SK-N-SH treated with all-trans-retinoic acid at 6 μM for 48 hours (cell line): ENCODE data around the gene COL4A2.

ENCODE experiments used
- ATAC-seq: fragments of 200-7000 bp; cut with Tn5 transposase; 3 replicates; pipeline ENCODE4 v1.9.1; 2020; ENCODE audit warnings: mild to moderate bottlenecking, moderate library complexity
- ARNTL ChIP-seq: fragments of 450-650 bp; formaldehyde crosslinking; IDR thresholded peaks from 2 replicates; pipeline ENCODE4 v1.5.0; 2020; ENCODE audit warnings: low read depth, mild to moderate bottlenecking, moderate library complexity, borderline replicate concordance
- BACH2 ChIP-seq: fragments of 250-450 bp; sonication (Bioruptor Pico); IDR thresholded peaks from 2 replicates; pipeline ENCODE4 v1.9.0; 2021; ENCODE audit warnings: mild to moderate bottlenecking, borderline replicate concordance
- CSDC2 ChIP-seq: fragments of 250-450 bp; sonication (Bioruptor Pico); IDR thresholded peaks from 2 replicates; pipeline ENCODE4 v1.5.0; 2020; ENCODE audit warnings: mild to moderate bottlenecking, moderate library complexity
- ESRRG ChIP-seq: fragments of 250-450 bp; sonication (Bioruptor Pico); IDR thresholded peaks from 2 replicates; pipeline ENCODE4 v1.6.1; 2021; ENCODE audit warnings: mild to moderate bottlenecking
- GLIS3 ChIP-seq: fragments of 250-450 bp; sonication (Bioruptor Pico); IDR thresholded peaks from 2 replicates; pipeline ENCODE4 v1.5.0; 2020; ENCODE audit warnings: mild to moderate bottlenecking, moderate library complexity
- ISL1 ChIP-seq: fragments of 250-450 bp; sonication (Bioruptor Pico); IDR thresholded peaks from 2 replicates; pipeline ENCODE4 v2.1.2; 2022; ENCODE audit warnings: mild to moderate bottlenecking, moderate library complexity
- OSR1 ChIP-seq: fragments of 250-450 bp; sonication (Bioruptor Pico); IDR thresholded peaks from 2 replicates; pipeline ENCODE4 v1.8.0; 2022; ENCODE audit warnings: moderate library complexity, mild to moderate bottlenecking, inconsistent platforms
- RARB ChIP-seq: fragments of 250-450 bp; sonication (Bioruptor Pico); IDR thresholded peaks from 2 replicates; pipeline ENCODE4 v1.8.0; 2021; ENCODE audit warnings: mild to moderate bottlenecking, moderate library complexity
- SNAI2 ChIP-seq: fragments of 250-450 bp; sonication (Bioruptor Pico); IDR thresholded peaks from 2 replicates; pipeline ENCODE4 v1.5.0; 2020; ENCODE audit warnings: mild to moderate bottlenecking, moderate library complexity
- ZC3H10 ChIP-seq: fragments of 250-450 bp; sonication (Bioruptor Pico); IDR thresholded peaks from 2 replicates; pipeline ENCODE4 v1.5.1; 2021; ENCODE audit warnings: mild to moderate bottlenecking, moderate library complexity
- ZFP3 ChIP-seq: fragments of 250-450 bp; sonication (Bioruptor Pico); IDR thresholded peaks from 2 replicates; pipeline ENCODE4 v1.5.0; 2020; ENCODE audit warnings: mild to moderate bottlenecking, moderate library complexity
- ZFP30 ChIP-seq: fragments of 450-650 bp; formaldehyde crosslinking; IDR thresholded peaks from 2 replicates; pipeline ENCODE4 v1.5.0; 2022; ENCODE audit warnings: mild to moderate bottlenecking, moderate library complexity
- ZNF565 ChIP-seq: fragments of 450-650 bp; formaldehyde crosslinking; conservative IDR thresholded peaks from 2 replicates; pipeline ENCODE4 v1.5.0; 2020; ENCODE audit warnings: low read depth, mild to moderate bottlenecking, moderate library complexity
- ZNF70 ChIP-seq: fragments of 450-650 bp; formaldehyde crosslinking; IDR thresholded peaks from 2 replicates; pipeline ENCODE4 v1.5.0; 2020; ENCODE audit warnings: mild to moderate bottlenecking, moderate library complexity
- TF ChIP-seq, protein P1 (sequence below): fragments of 250-450 bp; sonication (Bioruptor Pico); IDR thresholded peaks from 2 replicates; pipeline ENCODE4 v1.8.0; 2021; ENCODE audit warnings: low read depth, mild to moderate bottlenecking, moderate library complexity, borderline replicate concordance
- TF ChIP-seq, protein P2 (sequence below): fragments of 250-450 bp; sonication (Bioruptor Pico); IDR thresholded peaks from 2 replicates; pipeline ENCODE4 v1.5.0; 2020; ENCODE audit warnings: mild to moderate bottlenecking, moderate library complexity
- TF ChIP-seq, protein P3 (sequence below): fragments of 250-450 bp; sonication (Bioruptor Pico); IDR thresholded peaks from 2 replicates; pipeline ENCODE4 v1.5.1; 2020; ENCODE audit warnings: low read depth, mild to moderate bottlenecking, moderate library complexity
- TF ChIP-seq, protein P4 (sequence below): fragments of 250-450 bp; sonication (Bioruptor Pico); IDR thresholded peaks from 2 replicates; pipeline ENCODE4 v1.5.1; 2021; ENCODE audit warnings: mild to moderate bottlenecking, moderate library complexity

Gene COL4A2

DNA sequence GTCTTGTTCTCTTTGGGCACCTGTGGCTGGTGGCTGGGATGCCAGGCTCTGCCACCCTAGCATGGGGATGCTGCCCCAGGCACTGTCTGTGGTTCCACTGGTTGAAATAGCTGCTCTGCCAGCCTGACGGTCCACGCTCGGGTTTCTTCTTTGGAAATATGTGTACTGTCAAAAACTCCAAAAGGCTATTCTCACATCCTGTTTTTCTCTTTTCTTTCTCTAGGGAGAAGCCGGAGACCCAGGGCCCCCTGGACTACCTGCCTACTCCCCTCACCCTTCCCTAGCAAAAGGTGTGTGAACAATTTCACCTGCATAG is 139.4 kb downstream of the COL4A2 start (continued):
- TF ChIP-seq SNAI2 (CRISPR knock-in tag) (no peak), ARNTL (no peak), OSR1 (CRISPR knock-in tag) (no peak), GLIS3 (no peak), RARB (CRISPR knock-in tag) (no peak), ZNF565 (CRISPR knock-in tag) (no peak), BACH2 (CRISPR knock-in tag) (no peak)
- TF ChIP-seq, protein P1, sequence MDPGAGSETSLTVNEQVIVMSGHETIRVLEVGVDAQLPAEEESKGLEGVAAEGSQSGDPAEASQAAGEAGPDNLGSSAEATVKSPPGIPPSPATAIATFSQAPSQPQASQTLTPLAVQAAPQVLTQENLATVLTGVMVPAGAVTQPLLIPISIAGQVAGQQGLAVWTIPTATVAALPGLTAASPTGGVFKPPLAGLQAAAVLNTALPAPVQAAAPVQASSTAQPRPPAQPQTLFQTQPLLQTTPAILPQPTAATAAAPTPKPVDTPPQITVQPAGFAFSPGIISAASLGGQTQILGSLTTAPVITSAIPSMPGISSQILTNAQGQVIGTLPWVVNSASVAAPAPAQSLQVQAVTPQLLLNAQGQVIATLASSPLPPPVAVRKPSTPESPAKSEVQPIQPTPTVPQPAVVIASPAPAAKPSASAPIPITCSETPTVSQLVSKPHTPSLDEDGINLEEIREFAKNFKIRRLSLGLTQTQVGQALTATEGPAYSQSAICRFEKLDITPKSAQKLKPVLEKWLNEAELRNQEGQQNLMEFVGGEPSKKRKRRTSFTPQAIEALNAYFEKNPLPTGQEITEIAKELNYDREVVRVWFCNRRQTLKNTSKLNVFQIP (CRISPR knock-in tag) = no peak

DNA sequence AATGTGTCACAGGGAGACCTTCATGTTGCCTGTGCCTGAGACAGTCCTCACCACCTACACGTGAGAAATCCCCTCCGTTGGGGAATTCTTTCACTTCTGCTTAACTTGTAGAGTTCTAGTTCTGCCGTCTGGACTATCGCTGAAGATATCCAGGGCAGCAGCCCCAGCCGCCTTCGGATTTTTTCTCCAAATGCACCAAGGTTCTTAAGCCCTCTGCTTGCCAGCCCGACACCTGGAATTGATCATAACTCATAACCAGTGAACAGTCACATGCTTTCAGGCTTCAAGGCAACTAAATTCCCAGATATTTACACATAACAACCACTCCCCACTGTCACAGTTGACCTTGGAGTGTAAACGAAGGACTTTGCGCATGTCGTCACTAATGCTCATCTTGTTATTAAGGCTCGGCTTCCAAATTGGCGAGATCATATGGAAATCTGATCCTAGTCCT is 140.0 kb downstream of the COL4A2 start:
- TF ChIP-seq OSR1 (CRISPR knock-in tag) (no peak), SNAI2 (CRISPR knock-in tag) (no peak), ZFP30 (no peak), ZNF70 (CRISPR knock-in tag) (no peak), BACH2 (CRISPR knock-in tag) (no peak), ZC3H10 (CRISPR knock-in tag) (no peak), ZFP3 (CRISPR knock-in tag) (no peak), GLIS3 (no peak)
- TF ChIP-seq, protein P2, sequence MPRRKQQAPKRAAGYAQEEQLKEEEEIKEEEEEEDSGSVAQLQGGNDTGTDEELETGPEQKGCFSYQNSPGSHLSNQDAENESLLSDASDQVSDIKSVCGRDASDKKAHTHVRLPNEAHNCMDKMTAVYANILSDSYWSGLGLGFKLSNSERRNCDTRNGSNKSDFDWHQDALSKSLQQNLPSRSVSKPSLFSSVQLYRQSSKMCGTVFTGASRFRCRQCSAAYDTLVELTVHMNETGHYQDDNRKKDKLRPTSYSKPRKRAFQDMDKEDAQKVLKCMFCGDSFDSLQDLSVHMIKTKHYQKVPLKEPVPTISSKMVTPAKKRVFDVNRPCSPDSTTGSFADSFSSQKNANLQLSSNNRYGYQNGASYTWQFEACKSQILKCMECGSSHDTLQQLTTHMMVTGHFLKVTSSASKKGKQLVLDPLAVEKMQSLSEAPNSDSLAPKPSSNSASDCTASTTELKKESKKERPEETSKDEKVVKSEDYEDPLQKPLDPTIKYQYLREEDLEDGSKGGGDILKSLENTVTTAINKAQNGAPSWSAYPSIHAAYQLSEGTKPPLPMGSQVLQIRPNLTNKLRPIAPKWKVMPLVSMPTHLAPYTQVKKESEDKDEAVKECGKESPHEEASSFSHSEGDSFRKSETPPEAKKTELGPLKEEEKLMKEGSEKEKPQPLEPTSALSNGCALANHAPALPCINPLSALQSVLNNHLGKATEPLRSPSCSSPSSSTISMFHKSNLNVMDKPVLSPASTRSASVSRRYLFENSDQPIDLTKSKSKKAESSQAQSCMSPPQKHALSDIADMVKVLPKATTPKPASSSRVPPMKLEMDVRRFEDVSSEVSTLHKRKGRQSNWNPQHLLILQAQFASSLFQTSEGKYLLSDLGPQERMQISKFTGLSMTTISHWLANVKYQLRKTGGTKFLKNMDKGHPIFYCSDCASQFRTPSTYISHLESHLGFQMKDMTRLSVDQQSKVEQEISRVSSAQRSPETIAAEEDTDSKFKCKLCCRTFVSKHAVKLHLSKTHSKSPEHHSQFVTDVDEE (CRISPR knock-in tag) = no peak
- TF ChIP-seq, protein P3, sequence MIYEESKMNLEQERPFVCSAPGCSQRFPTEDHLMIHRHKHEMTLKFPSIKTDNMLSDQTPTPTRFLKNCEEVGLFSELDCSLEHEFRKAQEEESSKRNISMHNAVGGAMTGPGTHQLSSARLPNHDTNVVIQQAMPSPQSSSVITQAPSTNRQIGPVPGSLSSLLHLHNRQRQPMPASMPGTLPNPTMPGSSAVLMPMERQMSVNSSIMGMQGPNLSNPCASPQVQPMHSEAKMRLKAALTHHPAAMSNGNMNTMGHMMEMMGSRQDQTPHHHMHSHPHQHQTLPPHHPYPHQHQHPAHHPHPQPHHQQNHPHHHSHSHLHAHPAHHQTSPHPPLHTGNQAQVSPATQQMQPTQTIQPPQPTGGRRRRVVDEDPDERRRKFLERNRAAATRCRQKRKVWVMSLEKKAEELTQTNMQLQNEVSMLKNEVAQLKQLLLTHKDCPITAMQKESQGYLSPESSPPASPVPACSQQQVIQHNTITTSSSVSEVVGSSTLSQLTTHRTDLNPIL (CRISPR knock-in tag) = no peak
- TF ChIP-seq, all 23 proteins: peak for 0
- peak; percentile 74 for ATAC-seq

DNA sequence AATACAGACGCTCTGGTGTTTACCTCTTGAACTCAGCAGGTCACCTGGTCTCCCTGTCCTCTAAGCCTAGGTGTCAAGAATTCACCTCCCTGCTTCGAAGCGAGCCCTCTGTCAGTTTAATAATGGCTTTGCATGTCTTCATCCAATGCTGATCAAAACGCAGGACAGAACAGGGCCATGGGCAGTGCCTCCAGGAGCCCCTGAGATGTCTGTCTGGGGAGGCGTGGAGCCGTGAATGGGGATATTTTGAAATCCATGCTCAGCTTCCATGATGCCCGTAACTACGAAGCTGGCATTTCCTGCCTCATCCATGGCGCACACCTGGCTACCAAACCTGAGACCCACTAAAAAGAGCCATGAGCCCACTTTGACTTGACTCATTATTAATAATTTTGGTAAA is 140.7 kb downstream of the COL4A2 start:
- ATAC-seq = no peak
- TF ChIP-seq ZC3H10 (CRISPR knock-in tag) (no peak), GLIS3 (no peak), ESRRG (no peak), CSDC2 (CRISPR knock-in tag) (no peak), ISL1 (CRISPR knock-in tag) (no peak), RARB (CRISPR knock-in tag) (no peak), ARNTL (no peak), ZFP30 (no peak), BACH2 (CRISPR knock-in tag) (no peak)
- TF ChIP-seq, protein P1 (CRISPR knock-in tag) = no peak
- TF ChIP-seq, protein P4, sequence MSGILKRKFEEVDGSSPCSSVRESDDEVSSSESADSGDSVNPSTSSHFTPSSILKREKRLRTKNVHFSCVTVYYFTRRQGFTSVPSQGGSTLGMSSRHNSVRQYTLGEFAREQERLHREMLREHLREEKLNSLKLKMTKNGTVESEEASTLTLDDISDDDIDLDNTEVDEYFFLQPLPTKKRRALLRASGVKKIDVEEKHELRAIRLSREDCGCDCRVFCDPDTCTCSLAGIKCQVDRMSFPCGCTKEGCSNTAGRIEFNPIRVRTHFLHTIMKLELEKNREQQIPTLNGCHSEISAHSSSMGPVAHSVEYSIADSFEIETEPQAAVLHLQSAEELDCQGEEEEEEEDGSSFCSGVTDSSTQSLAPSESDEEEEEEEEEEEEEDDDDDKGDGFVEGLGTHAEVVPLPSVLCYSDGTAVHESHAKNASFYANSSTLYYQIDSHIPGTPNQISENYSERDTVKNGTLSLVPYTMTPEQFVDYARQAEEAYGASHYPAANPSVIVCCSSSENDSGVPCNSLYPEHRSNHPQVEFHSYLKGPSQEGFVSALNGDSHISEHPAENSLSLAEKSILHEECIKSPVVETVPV (CRISPR knock-in tag) = no peak
- TF ChIP-seq, protein P3 (CRISPR knock-in tag) = no peak

DNA sequence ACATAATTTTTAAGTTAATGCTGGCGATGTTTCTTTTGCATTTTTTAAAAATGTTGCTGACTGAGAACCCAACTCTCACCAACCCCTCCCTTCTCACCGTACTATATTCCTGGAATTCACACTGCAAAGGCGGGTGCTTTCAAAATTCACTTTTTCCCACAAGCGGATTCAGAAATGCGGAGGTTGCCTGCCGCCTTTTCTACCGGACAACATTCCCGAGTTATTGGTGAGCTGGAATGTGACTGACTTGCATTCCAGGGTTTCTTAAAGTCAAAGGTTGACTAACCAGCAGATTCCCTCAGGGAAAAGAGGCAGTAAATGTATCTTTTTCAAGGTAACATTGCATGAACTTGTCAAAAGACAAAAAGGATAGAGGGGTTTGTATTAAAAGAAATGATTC is 141.1 kb downstream of the COL4A2 start:
- TF ChIP-seq GLIS3 = no peak
- TF ChIP-seq ARNTL = no peak
- no peak for TF ChIP-seq RARB (CRISPR knock-in tag)
- no peak for TF ChIP-seq BACH2 (CRISPR knock-in tag)
- TF ChIP-seq, protein P4 (CRISPR knock-in tag) = no peak
- TF ChIP-seq OSR1 (CRISPR knock-in tag) = no peak
- ATAC-seq = peak; percentile 43
